HepG2 (cell line): ENCODE measurements around the gene PTCD1. TPM values are rescaled to one million over a fixed set of nuclear protein-coding genes. Genes with fewer than 3 reads are reported as not detected.

Experiments used
- ATRX ChIP-seq: sonication (generic); formaldehyde crosslinking; IDR thresholded peaks from 2 replicates; pipeline ENCODE4 v1.4.0; 2020; ENCODE audit warnings: missing genetic modification reagents, borderline replicate concordance
- CENPT ChIP-seq: sonication (generic); formaldehyde crosslinking; IDR thresholded peaks from 2 replicates; pipeline ENCODE4 v1.8.0; 2022; ENCODE audit warnings: low read depth, mild to moderate bottlenecking, moderate library complexity, missing genetic modification reagents
- HNRNPK ChIP-seq: fragments of 200-400 bp; formaldehyde crosslinking; IDR thresholded peaks from 2 replicates; pipeline ENCODE4 v1.6.1; 2018; ENCODE audit warnings: low read length, low read depth, moderate library complexity, mild to moderate bottlenecking; ENCODE audit not compliant: poor library complexity, severe bottlenecking
- HNRNPUL1 ChIP-seq: fragments of 200-400 bp; formaldehyde crosslinking; IDR thresholded peaks from 2 replicates; pipeline ENCODE4 v1.6.1; 2017; ENCODE audit warnings: low read depth, mild to moderate bottlenecking, low read length, moderate library complexity
- KAT2B ChIP-seq: fragments of 150-350 bp; IDR thresholded peaks from 2 replicates; pipeline ENCODE4 v1.6.1; 2014; ENCODE audit warnings: low read depth, low read length, borderline replicate concordance
- MAF1 ChIP-seq: sonication (generic); formaldehyde crosslinking; IDR thresholded peaks from 2 replicates; pipeline ENCODE4 v1.5.0; 2020; ENCODE audit warnings: missing genetic modification reagents, borderline replicate concordance
- MAZ ChIP-seq, 2 experiments: sonication (generic) in 1 of 2; formaldehyde crosslinking in 1 of 2; IDR thresholded peaks; 2 replicates each; pipeline versions ENCODE4 v1.5.0 to v1.6.1; 2012 to 2020; ENCODE audit warnings: low read depth in 2 of 2, mild to moderate bottlenecking in 2 of 2, borderline replicate concordance in 1 of 2, improper control_type of control experiment in 1 of 2, low read length in 1 of 2, missing genetic modification reagents in 1 of 2, moderate library complexity in 1 of 2
- PAXIP1 ChIP-seq: sonication (generic); formaldehyde crosslinking; conservative IDR thresholded peaks from 2 replicates; pipeline ENCODE4 v1.4.0; 2020; ENCODE audit warnings: mild to moderate bottlenecking, missing genetic modification reagents, moderate library complexity
- PHF5A ChIP-seq: IDR thresholded peaks from one replicate; pipeline ENCODE4 v1.6.1; 2018; ENCODE audit warnings: low read depth, missing genetic modification reagents; ENCODE audit not compliant: unreplicated experiment
- PLRG1 ChIP-seq: fragments of 450-650 bp; conservative IDR thresholded peaks from 2 replicates; pipeline ENCODE4 v1.6.1; 2016
- RARG ChIP-seq: sonication (generic); formaldehyde crosslinking; IDR thresholded peaks from 2 replicates; pipeline ENCODE4 v1.4.0; 2020; ENCODE audit warnings: low read depth, mild to moderate bottlenecking, missing genetic modification reagents
- RFXANK ChIP-seq: IDR thresholded peaks from 2 replicates; pipeline ENCODE4 v1.6.1; 2016
- SP140L ChIP-seq: sonication (generic); formaldehyde crosslinking; IDR thresholded peaks from 2 replicates; pipeline ENCODE4 v1.4.0; 2020; ENCODE audit warnings: missing genetic modification reagents, borderline replicate concordance
- TOPORS ChIP-seq: sonication (generic); formaldehyde crosslinking; IDR thresholded peaks from 2 replicates; pipeline ENCODE4 v1.8.0; 2023; ENCODE audit warnings: mild to moderate bottlenecking, missing genetic modification reagents
- ZBTB38 ChIP-seq: sonication (generic); formaldehyde crosslinking; IDR thresholded peaks from 2 replicates; pipeline ENCODE4 v1.5.1; 2020; ENCODE audit warnings: mild to moderate bottlenecking, missing genetic modification reagents
- ZFP90 ChIP-seq: sonication (generic); formaldehyde crosslinking; IDR thresholded peaks from 2 replicates; pipeline ENCODE4 v1.8.0; 2022; ENCODE audit warnings: missing genetic modification reagents, mild to moderate bottlenecking, inconsistent platforms, borderline replicate concordance
- ZNF160 ChIP-seq: sonication (generic); formaldehyde crosslinking; IDR thresholded peaks from 2 replicates; pipeline ENCODE4 v1.8.0; 2022; ENCODE audit warnings: mild to moderate bottlenecking, inconsistent platforms, missing genetic modification reagents
- ZNF383 ChIP-seq: sonication (generic); formaldehyde crosslinking; IDR thresholded peaks from 2 replicates; pipeline ENCODE4 v1.4.0; 2020; ENCODE audit warnings: missing genetic modification reagents, mild to moderate bottlenecking, borderline replicate concordance
- ZNF672 ChIP-seq: sonication (generic); formaldehyde crosslinking; IDR thresholded peaks from 2 replicates; pipeline ENCODE4 v1.8.1; 2022; ENCODE audit warnings: missing genetic modification reagents
- ZNF761 ChIP-seq: sonication (generic); formaldehyde crosslinking; conservative IDR thresholded peaks from 2 replicates; pipeline ENCODE4 v1.4.0; 2020; ENCODE audit warnings: mild to moderate bottlenecking, missing genetic modification reagents
- ZSCAN25 ChIP-seq: sonication (generic); formaldehyde crosslinking; IDR thresholded peaks from 2 replicates; pipeline ENCODE4 v1.8.0; 2022; ENCODE audit warnings: mild to moderate bottlenecking, missing genetic modification reagents
- polyA plus RNA-seq, 8 experiments: library from polyadenylated mRNA; depleted of rRNA in 3 of 8; stranded (reverse) in 7 of 8; unstranded in 1 of 8; fragments of >200 nt; fragmentation: Illumina TruSeq in 4 of 8; extraction: Trizol in 4 of 8; gene quantifications; 2 replicates each; pipeline versions ENCODE4 v1.2.1 to v1.2.3, GENCODE V29; 2011 to 2016; ENCODE audit warnings: low read depth in 4 of 8, missing spikeins in 1 of 8, mixed read lengths in 1 of 8; ENCODE audit not compliant: insufficient read depth in 1 of 8
- total RNA-seq, 5 experiments: library from RNA; depleted of rRNA; stranded (reverse); fragments of >200 nt; fragmentation: Illumina TruSeq; extraction: Trizol; gene quantifications; 2 replicates each; pipeline ENCODE4 v1.2.3, GENCODE V29; 2016; ENCODE audit warnings: low read depth in 1 of 5
- TF ChIP-seq, protein P1 (sequence below): sonication (generic); formaldehyde crosslinking; IDR thresholded peaks from 2 replicates; pipeline ENCODE4 v1.8.1; 2023; ENCODE audit warnings: mild to moderate bottlenecking, inconsistent platforms, moderate library complexity, missing genetic modification reagents, borderline replicate concordance
- TF ChIP-seq, protein P2 (sequence below): sonication (generic); formaldehyde crosslinking; IDR thresholded peaks from 2 replicates; pipeline ENCODE4 v1.5.1; 2020; ENCODE audit warnings: mild to moderate bottlenecking, missing genetic modification reagents, borderline replicate concordance

Gene PTCD1
- total and polyA plus RNA-seq, 2 of the 13 experiments (the other 11 are each of a cell fraction or from before 2014, with no cell fraction given) = 3.0 to 8.4 TPM

DNA sequence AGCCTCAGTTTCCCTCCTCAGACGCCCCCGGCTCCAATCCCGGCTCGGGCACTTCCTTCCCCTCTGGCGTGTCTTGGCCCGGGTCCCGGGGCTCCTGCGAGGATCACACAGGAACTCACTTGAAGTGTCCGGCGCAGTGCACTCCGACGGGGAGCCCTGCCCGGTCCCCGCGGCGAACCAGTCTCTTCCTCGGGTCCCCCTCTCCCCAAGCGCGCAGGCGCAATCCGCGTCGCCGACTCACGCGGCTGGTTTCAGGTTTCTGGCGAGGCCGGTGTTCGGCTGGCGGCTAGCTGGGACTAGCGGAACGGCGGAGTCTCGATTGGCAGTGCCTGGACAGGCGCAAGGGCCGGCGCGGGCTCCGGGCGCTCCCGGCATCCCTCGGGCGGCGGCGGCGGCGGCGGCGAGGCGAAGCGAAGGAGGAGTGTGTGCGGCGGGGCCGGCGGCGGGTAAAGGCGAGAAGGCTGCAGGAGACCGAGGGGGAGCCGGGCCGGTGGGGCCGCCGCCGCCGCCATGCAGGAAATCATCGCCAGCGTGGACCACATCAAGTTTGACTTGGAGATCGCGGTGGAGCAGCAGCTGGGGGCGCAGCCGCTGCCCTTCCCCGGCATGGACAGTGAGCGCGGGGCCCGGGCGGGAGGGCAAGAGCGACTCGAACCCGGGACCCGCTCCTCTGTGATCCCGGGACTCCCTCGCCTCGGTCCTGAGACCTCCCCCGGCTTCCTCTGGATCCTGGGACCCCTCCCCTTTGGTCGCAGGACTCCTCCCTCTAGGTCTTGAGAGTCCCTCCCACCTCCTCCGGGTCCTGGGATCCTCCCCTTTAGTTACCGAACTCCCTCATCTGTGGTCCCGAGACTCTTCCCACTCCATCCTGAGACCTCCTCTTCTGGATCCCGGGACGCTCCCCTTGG, at the start of gene PTCD1, which contains the start of gene CPSF4 (continued):
- TF ChIP-seq ZFP90 (CRISPR knock-in tag) = no peak; the same call in 1 of the 2 replicates
- no peak for TF ChIP-seq SP140L (CRISPR knock-in tag)
- peak; percentile 54; the same call in 1 of the 2 replicates for TF ChIP-seq RFXANK (CRISPR knock-in tag)
- TF ChIP-seq MAZ (IDR thresholded peaks at IDR 0.05; ENCODE audit: borderline replicate concordance, low read depth, low read length) = 0 out of 2 replicates have a peak, but pooled peaks have one; percentile 23
- TF ChIP-seq MAZ (CRISPR knock-in tag; IDR thresholded peaks at IDR 0.05; ENCODE audit: low read depth) = peak; percentile 93
- peak; percentile 58; the same call in 1 of the 2 replicates for TF ChIP-seq HNRNPUL1
- no peak for TF ChIP-seq ATRX (CRISPR knock-in tag)
- TF ChIP-seq, protein P1, sequence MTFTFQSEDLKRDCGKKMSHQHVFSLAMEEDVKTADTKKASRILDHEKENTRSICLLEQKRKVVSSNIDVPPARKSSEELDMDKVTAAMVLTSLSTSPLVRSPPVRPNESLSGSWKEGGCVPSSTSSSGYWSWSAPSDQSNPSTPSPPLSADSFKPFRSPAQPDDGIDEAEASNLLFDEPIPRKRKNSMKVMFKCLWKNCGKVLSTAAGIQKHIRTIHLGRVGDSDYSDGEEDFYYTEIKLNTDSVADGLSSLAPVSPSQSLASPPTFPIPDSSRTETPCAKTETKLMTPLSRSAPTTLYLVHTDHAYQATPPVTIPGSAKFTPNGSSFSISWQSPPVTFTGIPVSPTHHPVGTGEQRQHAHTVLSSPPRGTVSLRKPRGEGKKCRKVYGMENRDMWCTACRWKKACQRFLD = peak; percentile 79
- peak; percentile 78; the same call in 1 of the 2 replicates for TF ChIP-seq ZNF160
- TF ChIP-seq RARG (CRISPR knock-in tag) = no peak
- peak; percentile 36; the same call in 1 of the 2 replicates for TF ChIP-seq ZSCAN25 (CRISPR knock-in tag)
- TF ChIP-seq ZNF383 (CRISPR knock-in tag) = no peak
- no peak for TF ChIP-seq CENPT (CRISPR knock-in tag)
- TF ChIP-seq MAF1 (CRISPR knock-in tag) = no peak
- TF ChIP-seq TOPORS (CRISPR knock-in tag) = peak; percentile 87
- TF ChIP-seq ZNF761 (CRISPR knock-in tag) = 0 out of 2 replicates have a peak, but pooled peaks have one; percentile 39
- no peak for TF ChIP-seq PLRG1
- peak; percentile 93 for TF ChIP-seq ZBTB38 (CRISPR knock-in tag)
- peak; percentile 96 for TF ChIP-seq PHF5A (CRISPR knock-in tag)
- 0 out of 2 replicates have a peak, but pooled peaks have one; percentile 37 for TF ChIP-seq ZNF672
- TF ChIP-seq HNRNPK = no peak
- no peak for TF ChIP-seq KAT2B
- TF ChIP-seq PAXIP1 (CRISPR knock-in tag) = peak; percentile 71
- TF ChIP-seq, protein P2, sequence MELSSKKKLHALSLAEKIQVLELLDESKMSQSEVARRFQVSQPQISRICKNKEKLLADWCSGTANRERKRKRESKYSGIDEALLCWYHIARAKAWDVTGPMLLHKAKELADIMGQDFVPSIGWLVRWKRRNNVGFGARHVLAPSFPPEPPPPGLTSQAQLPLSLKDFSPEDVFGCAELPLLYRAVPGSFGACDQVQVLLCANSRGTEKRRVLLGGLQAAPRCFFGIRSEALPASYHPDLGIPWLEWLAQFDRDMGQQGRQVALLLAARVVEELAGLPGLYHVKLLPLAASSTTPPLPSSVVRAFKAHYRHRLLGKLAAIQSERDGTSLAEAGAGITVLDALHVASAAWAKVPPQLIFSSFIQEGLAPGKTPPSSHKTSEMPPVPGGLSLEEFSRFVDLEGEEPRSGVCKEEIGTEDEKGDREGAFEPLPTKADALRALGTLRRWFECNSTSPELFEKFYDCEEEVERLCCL (CRISPR knock-in tag) = no peak
